ENCODE results near the gene FAIM2. TPM values are rescaled to one million over a fixed set of nuclear protein-coding genes. Genes with fewer than 3 reads are reported as not detected.
A peak's percentile ranks its signal among the peaks of the same experiment; 100 is the strongest.

Gene FAIM2
- total RNA-seq, 1 donor from 2014 or later = 0.47 TPM

GRCh38 chr12:49922349-49923034 lies 18.8 kb upstream of the FAIM2 start:
- TF ChIP-seq CTCF (IDR thresholded peaks at IDR 0.05) = no peak
- Mint-ChIP-seq H3K9me3 (ENCODE audit: low read depth) (no peaks in the 10 kb centered on the region), H3K4me1 (ENCODE audit: low read depth) (no peaks in the 10 kb centered on the region), H3K27ac (ENCODE audit: unreplicated experiment) (no peak overlapping the region), H3K36me3 (ENCODE audit: low read depth) (no peaks in the 10 kb centered on the region), H3K4me3 (ENCODE audit: unreplicated experiment) (no peak overlapping the region), H3K27me3 (ENCODE audit: low read depth) (no peaks in the 10 kb centered on the region)
- no peak for DNase-seq (ENCODE audit: low spot score)

GRCh38 chr12:49921936-49922335 lies 18.2 kb upstream of the FAIM2 start:
- peak; percentile 39 for DNase-seq (ENCODE audit: low spot score)
- H3K27ac Mint-ChIP-seq (ENCODE audit: unreplicated experiment) = no peak overlapping the region
- H3K9me3 Mint-ChIP-seq (ENCODE audit: low read depth) = no peaks in the 10 kb centered on the region
- no peak overlapping the region for H3K4me3 Mint-ChIP-seq (ENCODE audit: unreplicated experiment)
- H3K36me3 Mint-ChIP-seq (ENCODE audit: low read depth) = no peaks in the 10 kb centered on the region
- peaks cover 2% of the 10 kb centered on the region for H3K4me1 Mint-ChIP-seq (ENCODE audit: low read depth)
- no peaks in the 10 kb centered on the region for H3K27me3 Mint-ChIP-seq (ENCODE audit: low read depth)
- no peak for TF ChIP-seq CTCF (IDR thresholded peaks at IDR 0.05)

GRCh38 chr12:49921299-49921698 lies 17.6 kb upstream of the FAIM2 start:
- H3K36me3 Mint-ChIP-seq (ENCODE audit: low read depth) = no peaks in the 10 kb centered on the region
- H3K4me3 Mint-ChIP-seq (ENCODE audit: unreplicated experiment) = no peak overlapping the region
- H3K27me3 Mint-ChIP-seq (ENCODE audit: low read depth) = no peaks in the 10 kb centered on the region
- no peak overlapping the region for H3K27ac Mint-ChIP-seq (ENCODE audit: unreplicated experiment)
- no peak for TF ChIP-seq CTCF (IDR thresholded peaks at IDR 0.05)
- H3K9me3 Mint-ChIP-seq (ENCODE audit: low read depth) = no peaks in the 10 kb centered on the region
- no peak for DNase-seq (ENCODE audit: low spot score)
- peaks cover 2% of the 10 kb centered on the region for H3K4me1 Mint-ChIP-seq (ENCODE audit: low read depth)

GRCh38 chr12:49920915-49921286 lies 17.2 kb upstream of the FAIM2 start:
- Mint-ChIP-seq H3K36me3 (ENCODE audit: low read depth) (no peaks in the 10 kb centered on the region), H3K4me3 (ENCODE audit: unreplicated experiment) (no peak overlapping the region), H3K27me3 (ENCODE audit: low read depth) (no peaks in the 10 kb centered on the region), H3K9me3 (ENCODE audit: low read depth) (no peaks in the 10 kb centered on the region), H3K4me1 (ENCODE audit: low read depth) (peaks cover 2% of the 10 kb centered on the region), H3K27ac (ENCODE audit: unreplicated experiment) (no peak overlapping the region)
- DNase-seq (ENCODE audit: low spot score) = no peak
- TF ChIP-seq CTCF (IDR thresholded peaks at IDR 0.05) = no peak

- H3K4me1 Mint-ChIP-seq (ENCODE audit: low read depth) = peaks cover 2% of the 10 kb centered on the region
- TF ChIP-seq CTCF (IDR thresholded peaks at IDR 0.05) = no peak
- no peak overlapping the region for H3K27ac Mint-ChIP-seq (ENCODE audit: unreplicated experiment)
- no peaks in the 10 kb centered on the region for H3K27me3 Mint-ChIP-seq (ENCODE audit: low read depth)
- no peaks in the 10 kb centered on the region for H3K9me3 Mint-ChIP-seq (ENCODE audit: low read depth)
- no peak for DNase-seq (ENCODE audit: low spot score)
- no peaks in the 10 kb centered on the region for H3K36me3 Mint-ChIP-seq (ENCODE audit: low read depth)
- H3K4me3 Mint-ChIP-seq (ENCODE audit: unreplicated experiment) = no peak overlapping the region
These were observed 16.7 kb upstream of the FAIM2 start for GRCh38 chr12:49920241-49920914.

Data from chondrocyte (in vitro differentiated cells).